Measurements from ENCODE around the gene HBS1L.

Gene HBS1L

GRCh38 chr6:135054569-135055498 lies at the start of gene HBS1L:
Gene HBS1L (minus strand): TSS chr6:135054822. CDS start chr6:135054691, 131 bp downstream.
- peak; percentile 98 to 100 (median 99) for DNase-seq

DNA sequence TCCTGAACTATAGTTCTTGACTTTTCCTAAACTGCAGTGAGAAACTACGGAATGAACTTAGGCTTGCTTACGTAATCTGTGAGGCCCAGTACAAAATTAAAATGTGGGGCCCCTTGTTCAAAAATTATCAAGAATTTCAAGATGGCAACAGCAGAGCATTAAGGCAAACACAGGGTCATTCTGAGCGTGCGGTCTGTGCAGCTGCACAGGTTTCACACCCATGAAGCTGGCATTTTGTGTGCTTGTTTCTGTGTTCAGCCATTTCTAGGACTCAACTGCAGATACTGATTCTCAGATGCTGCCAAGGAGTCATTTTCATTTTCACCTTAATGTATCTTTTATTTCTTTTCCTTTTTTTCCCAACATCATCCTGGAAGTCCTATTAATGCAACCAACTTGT lies 49.6 kb upstream of the HBS1L start:
- DNase-seq = no peak

GRCh38 chr6:135102191-135102590 lies 47.6 kb upstream of the HBS1L start:
- DNase-seq = no peak

DNA sequence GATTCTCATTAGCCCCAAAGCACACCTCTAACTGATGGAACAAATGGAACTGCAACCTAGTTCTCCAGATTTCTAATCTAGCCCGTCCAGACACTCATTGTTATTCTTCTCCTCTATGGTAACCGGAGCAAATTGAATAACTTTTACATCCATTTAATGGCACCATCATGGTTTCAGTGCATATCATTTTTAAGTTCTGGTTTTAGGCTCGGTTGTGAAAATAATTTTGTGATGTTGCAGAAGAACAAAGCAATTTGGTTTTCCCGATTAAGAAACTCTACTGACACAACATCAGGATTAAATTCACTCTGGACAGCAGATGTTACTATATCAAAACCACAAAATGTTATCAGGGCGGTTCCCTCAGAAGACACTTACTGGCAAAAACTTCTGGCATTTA lies 42.5 kb upstream of the HBS1L start:
- no peak for DNase-seq

GRCh38 chr6:135096403-135097130 lies 41.9 kb upstream of the HBS1L start:
- DNase-seq = no peak

GRCh38 chr6:135095716-135096115 lies 41.1 kb upstream of the HBS1L start:
- no peak for DNase-seq

GRCh38 chr6:135094403-135094821 lies 39.8 kb upstream of the HBS1L start:
- no peak for DNase-seq

DNA sequence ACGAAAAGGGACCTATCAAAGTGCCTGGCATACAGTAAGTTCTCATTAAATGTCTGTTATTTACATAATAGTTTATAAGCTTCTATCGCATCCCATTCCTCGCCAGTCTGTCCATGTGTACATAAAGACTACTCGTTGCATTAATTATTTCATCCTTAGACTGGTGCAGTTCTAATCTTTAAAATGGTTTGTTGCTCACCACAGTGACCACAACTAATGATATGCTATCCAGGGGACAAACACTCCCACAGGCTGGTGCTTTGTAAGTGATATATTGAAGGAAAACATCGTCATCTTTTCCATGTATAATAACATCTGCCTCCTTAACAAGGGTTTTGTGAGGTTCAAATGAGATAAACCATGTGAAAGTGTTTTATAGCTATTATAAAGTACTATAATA lies 39.0 kb upstream of the HBS1L start:
- no peak for DNase-seq

GRCh38 chr6:135092724-135093123 lies 38.1 kb upstream of the HBS1L start:
- DNase-seq = no peak

GRCh38 chr6:135090819-135091218 lies 36.2 kb upstream of the HBS1L start:
- DNase-seq = no peak

DNA sequence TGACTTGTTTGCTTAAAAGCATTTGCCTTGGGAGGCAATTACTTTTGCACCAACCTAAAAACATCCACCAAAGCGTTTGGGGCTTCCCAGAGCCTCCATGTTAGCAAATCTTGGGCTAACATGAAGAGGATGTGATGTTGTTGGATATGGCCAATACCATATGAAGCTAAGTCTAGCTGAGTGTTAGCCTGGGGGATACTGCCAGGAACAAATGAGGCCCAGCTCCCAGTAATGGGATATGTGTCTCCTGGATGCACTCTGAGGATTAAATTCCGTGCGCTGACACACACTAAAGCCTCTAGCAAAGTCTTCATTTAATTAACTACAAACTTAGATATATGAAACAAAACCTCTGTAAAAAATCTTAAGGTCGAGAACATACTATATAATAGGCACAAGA lies 35.3 kb upstream of the HBS1L start:
- DNase-seq = no peak

DNA sequence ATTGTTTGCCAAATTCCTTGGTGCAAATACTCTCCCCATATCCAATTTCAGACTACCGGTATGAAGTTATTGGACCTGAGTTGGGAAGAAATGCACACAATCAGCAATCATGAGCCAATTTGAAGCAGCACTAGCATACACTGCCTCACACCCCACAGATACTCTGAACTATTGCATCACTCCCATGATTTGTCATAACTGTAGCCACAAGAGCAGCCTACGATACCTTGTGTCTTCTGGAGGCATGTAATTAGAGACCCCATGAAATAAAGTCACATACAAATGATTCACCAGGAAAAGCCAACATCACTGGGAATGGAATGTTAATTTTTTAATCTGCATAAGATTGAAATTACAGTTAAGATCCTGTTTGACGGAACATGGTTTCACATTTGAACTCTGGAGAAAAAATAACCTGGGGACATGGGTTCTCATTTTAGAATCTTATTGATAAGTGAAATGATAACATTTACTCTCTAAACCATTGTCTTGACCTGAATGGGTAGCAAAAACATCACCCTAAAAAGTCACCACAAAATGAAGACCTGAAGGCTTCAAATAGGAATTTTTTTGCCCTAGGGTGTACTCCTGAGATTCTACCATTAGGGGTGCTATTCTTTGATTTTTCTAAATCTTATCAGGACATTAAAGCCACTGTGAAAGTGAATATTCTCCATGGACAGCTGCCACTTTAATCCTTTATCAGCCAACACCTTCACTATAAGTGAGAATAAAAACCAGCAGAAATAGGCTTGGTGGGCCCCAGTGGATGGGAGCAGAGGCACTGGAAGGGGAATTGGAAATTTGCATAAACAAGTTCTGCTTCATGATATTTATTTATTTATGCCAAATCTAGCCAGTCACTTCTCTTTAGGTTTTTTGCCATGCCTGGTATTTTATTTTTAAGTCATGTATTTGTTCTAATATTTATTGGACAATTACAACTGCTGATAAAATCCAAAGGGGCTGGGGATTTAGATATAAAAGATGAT lies 34.5 kb upstream of the HBS1L start:
- peak; percentile 70 to 86 (median 83) for DNase-seq

DNA sequence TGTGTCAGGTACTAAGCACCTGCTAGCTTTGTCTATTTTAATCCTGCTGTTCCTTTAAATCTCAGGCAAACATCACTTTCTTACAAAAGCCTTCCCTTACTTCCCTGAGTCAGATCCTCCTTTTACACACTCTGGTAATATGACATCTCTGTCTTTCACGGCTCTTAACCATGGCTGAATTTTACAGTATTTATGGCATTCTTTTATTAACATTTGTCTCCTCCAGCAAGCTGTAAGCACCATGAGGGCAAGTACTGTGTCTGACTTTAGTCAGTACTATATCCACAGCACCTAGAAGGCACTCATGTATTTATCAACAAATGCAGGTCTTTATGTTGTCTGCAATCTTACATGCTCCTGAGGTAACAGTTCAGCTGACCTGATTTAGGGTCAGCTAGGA lies 33.7 kb upstream of the HBS1L start:
- DNase-seq = peak; percentile 24 to 56 (median 48)

DNA sequence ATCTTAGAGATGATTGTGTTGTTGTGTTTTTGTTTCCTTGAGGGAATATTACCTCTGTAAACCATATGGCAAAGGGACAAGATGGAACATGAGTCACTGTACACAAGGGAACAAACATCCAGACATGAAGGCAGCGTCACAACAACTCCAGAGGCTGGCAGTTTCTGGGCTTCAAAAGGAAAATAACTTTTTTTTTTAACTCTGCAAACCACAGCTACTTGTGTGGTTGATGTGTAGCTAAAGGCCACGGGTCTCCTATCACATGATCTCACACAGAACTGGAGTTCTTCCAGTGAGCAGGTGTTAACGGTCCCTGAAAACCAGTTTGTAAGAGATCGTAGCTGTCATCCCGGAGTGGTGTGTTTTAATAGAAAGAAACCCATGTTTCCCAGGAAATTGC lies 33.2 kb upstream of the HBS1L start:
- peak; percentile 33 to 48 (median 45) for DNase-seq

- DNase-seq = peak in 2 of 3 donors; percentile 15 to 17
These were observed 32.8 kb upstream of the HBS1L start for GRCh38 chr6:135087403-135087802.

GRCh38 chr6:135086414-135086764 lies 31.8 kb upstream of the HBS1L start:
- DNase-seq = no peak

GRCh38 chr6:135085700-135086413 lies 31.2 kb upstream of the HBS1L start:
- peak; percentile 18 to 48 (median 37) for DNase-seq

DNA sequence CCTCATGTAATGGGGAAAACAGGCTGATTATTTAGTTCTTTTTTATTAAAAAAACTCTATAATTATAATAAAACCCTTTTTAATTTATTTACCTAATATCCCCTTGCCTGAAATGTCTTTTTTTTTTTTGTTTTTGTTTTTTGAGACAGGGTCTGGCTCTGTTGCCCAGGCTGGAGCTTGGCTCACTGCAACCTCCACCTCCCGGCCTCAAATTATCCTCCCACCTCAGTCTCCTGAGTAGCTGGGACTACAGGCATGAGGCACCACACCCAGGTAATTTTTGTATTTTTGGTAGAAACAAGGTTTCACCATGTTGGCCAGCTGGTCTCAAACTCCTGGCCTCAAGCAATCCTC lies 30.3 kb upstream of the HBS1L start:
- DNase-seq = no peak

GRCh38 chr6:135084001-135084915 lies 29.6 kb upstream of the HBS1L start:
- DNase-seq = no peak

GRCh38 chr6:135081966-135082365 lies 27.3 kb upstream of the HBS1L start:
- DNase-seq = no peak

GRCh38 chr6:135075018-135075417 lies 20.4 kb upstream of the HBS1L start:
- no peak for DNase-seq
